Left forelimb (tissue), 1 donor: ENCODE results near the gene TMA7B.

Experiments used
- DNase-seq: peaks from one replicate; pipeline ENCODE4 v3.0.0-alpha.2; 2018; ENCODE audit warnings: low spot score

TMA7B gene

DNA sequence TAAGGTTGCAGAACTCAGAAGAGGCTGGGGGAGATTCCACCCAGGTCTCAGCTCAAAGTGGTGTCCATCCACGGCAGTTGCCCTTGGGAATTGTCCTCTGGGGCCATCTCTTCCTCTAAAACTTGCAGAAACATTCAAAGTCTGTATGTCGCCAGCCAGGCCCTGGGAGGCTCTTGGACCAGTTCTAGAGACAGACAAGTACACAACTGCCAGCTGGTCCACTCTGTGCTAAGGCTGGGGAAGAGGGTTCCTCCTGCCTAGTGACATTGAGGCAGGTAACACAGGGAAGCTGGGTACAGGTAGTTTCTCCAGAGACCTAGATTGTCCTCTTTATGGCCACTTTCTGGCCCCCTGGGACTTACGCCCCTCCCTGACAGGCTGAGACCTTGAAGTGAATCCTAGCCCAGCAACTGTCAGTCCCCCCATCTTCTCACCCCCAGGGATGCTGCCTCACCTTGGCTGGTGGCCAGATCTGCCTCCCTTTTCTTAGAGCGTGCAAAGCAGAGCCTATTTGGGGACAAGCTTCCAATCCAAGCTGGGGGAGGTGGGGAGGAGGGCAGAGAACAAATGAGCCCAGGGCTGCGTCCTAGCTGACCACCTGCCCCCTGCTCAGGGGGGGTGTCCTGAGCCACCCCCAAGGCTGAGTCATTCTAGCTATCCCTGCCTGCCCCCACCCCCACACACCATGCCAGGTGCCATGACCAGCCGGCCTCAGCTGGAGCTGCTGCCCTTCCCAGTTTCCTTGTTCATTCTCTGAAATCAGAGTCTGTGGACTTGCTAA lies 42.9 kb downstream of the TMA7B start:
- DNase-seq: no peak

DNA sequence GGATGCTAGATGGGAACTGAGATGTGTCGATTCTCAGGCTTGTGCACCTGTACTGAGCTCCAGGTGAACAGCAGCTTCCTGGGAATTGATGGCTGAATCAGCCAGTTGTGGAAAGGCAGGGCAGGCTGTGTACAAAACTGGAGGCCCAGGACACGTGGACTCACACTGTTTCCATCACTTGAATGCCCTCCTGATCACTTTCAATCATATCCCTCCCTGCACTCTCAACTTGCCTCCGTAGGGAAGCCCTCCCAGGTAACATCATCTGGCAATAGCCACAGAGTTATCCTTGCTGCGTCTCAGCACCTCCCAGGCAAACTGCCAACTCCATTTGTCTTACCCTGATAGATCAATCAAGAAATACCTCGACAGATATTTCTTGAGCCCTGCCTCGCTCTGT lies 44.6 kb downstream of the TMA7B start:
- no peak for DNase-seq

DNA sequence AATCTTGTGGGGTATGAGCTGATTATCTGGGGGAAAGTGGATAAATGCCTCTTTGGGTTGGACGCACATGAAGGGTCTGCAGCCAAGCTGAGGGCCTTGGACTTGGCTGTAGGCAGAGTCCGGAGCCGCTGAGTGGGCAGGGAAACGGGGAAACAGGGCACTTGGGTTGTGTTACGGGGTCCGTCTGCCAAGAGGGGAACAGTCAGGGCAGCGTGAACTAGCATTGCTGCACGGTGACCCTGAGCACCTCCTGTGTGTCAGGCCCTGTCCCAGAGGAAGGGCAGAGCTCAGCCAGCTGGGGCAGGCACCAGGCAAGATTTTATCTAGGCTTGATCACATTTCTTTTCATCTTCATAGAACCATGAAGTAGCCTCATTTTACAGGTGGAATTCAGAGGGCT lies 46.4 kb downstream of the TMA7B start:
- DNase-seq: no peak

DNA sequence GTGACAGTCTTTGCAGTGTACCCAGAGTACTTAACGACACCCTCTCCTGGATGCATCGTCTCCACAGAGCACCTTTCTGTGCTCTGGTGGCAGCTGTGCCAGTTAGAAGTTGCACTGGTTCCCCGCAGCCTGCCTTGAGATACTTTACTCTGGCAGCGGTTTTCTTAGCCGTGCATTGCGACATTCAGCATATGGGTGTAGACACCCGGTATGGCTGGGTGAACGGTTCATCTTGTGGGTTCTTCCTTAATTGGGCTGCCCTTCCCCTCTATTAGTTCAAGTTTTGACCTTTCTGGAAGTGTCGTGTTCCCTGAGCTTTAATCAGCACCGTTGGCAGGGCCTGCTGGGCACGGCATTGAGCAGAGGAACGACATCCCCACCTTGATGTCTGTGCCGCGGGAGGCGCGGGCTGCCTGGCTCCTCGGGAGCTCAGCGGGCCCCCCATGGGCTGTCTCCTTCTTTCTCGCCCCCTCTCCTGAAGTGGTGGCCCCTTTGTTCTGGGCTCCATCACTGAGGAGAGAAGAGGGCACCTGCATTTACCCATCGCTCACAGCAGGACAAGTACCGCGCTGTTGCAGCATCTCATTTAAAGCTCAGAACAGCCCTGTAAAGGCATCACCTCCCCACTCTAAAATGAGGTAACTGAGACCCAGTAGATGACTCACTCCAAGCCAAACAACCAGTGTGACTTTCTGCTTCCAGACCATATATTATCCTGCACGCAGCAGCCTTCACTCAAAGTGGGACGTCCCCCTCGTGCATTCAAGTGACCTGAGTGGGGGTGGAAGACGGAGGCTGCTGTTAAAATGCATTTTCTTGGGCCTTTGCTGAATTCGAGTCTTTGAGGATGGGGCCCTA lies 47.9 kb downstream of the TMA7B start:
- no peak for DNase-seq

DNA sequence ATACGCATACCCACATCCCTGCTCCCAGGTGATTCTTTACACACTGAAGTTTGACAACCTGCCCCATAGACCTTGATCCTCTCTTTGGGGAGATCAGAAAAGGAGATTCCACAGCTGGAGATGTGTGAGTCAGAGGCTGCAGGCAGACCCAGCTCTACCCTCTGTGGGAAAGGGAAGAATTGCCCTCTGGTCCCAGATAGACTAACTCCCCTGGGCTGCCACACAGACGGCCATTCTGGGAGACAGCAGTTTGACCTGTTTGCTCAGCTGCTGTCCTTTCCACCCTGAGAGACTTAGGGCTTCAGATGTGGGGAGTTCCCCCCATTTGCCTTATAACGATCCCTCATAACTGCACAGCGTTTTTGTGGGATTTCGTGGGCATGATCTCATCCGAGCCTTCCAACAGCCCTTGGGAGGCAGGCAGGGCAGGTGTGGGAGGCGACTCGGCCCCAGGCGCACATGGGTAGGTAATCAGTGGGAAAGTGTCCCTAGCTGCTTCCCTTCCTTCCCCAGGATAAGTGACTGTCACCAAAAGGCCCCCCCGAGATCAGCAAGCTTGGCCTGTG lies 48.6 kb downstream of the TMA7B start:
- DNase-seq: no peak

DNA sequence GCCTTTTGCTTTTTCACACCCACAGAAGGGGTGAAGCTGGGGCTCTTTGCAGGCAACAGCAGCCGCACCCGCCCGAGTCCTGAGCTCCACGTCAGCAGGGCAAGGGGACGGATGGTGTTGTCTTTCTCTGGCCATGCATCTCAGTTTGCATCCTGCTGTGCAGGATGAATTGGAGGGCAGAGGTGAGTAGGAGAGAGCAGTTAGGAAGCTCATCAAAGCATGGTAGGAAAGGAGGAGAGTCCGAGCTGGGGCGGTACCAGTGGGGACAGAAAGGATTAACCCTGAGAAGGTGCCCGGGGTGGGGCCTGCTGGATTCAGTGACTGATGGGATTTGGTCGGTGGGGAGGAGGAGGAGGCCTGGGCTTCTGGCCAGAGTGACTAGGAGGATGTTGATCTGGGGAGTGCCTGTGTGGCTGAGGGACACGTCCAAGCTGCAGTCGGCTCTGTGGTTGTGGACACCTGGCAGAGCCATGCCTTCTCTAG lies 49.1 kb downstream of the TMA7B start:
- DNase-seq: no peak

DNA sequence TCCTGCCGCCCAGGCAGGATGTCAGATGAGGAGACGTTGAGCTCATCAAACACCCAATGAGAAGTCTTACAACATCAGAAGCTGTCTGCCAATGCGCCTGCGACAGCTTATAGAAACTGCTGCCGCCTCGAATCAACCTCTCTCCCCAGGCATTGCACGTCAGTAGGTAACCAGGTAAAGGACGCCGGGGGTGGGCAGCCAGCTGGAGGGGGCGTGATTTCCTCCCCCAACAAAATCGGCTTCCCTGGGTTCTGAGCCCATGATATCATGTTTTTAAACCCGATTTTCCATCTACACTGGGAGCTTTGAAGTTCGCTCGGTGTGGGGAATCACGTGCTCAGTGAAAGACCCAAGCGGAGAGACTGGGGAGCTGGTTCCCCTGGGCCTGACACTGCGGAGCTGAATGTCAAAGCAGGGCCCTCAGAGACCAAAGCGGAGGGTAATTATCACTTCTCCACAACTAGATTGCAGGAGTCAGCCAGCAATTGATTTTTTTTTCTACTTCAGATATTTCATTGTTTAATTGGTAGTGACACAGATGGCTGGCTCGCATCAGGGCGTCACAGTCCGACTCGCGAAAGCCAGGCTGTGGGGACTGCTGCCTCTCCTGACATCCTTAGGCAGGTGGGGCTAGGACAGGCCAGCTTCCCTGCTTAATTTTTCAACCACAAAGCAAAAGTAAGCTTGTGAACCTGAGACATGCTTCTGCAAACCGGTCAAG lies 49.9 kb downstream of the TMA7B start:
- no peak for DNase-seq

DNA sequence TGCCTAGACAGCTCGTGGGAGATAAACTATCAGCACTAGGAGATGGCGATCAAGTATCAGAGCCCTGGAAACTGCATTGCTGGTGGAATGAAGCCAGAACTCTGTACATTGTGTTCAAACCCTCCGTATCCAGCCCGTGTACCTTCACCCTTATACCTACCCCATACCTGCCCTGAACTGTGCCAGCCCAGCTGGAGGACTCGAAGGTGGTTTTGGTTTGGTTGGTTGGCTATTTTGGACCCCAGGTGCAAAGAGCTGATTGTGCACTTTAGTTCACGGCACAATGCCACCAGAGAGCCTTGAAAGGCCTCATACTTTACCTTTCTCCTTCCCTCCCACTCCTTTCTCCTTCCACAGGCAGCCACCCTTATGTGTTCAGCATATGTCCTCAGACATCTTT lies 50.5 kb downstream of the TMA7B start:
- no peak for DNase-seq
